ENCODE data around the gene RABGEF1.
"Not testable (repeated sequence)": the region's sequence is repeated elsewhere in the genome, so short reads cannot be mapped to it uniquely, and the experiment has no call there.

DNA sequence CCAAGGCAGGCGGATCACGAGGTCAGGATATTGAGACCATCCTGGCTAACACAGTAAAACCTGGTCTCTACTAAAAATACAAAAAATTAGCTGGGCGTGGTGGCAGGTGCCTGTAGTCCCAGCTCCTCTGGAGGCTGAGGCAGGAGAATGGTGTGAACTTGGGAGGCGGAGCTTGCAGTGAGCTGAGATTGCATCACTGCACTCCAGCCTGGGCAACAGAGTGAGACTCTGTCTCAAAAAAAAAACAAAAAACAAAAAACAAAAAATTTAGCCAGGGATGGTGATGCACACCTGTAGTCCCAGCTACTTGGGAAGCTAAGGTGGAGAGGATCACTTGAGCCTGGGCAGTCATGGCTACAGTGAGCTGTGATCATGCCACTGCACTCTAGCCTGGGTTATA, 14.5 kb downstream of the RABGEF1 start:
- TF ChIP-seq CTCF, POLR2A (IDR thresholded peaks at IDR 0.05): not testable (repeated sequence)
